Fibroblast of the aortic adventitia (primary cell): ENCODE data around the gene PHACTR3. TPM values are rescaled to one million over a fixed set of nuclear protein-coding genes. Genes with fewer than 3 reads are reported as not detected.
"Not testable (repeated sequence)": the region's sequence is repeated elsewhere in the genome, so short reads cannot be mapped to it uniquely, and the experiment has no call there.

ENCODE experiments used
- DNase-seq: peaks from one replicate; pipeline ENCODE4 v3.0.0-alpha.2; 2010; ENCODE audit warnings: low read depth
- H3K4me3 ChIP-seq: 2 replicates; pipeline ENCODE4 v1.5.1; 2011; ENCODE audit warnings: low read depth, mild to moderate bottlenecking, control low read depth, low read length, moderate library complexity
- CTCF ChIP-seq: IDR thresholded peaks from 2 replicates; pipeline ENCODE4 v1.5.1; 2011; ENCODE audit warnings: mild to moderate bottlenecking, low read length, control low read depth, inconsistent platforms; ENCODE audit not compliant: insufficient read depth
- total RNA-seq: library from RNA; depleted of rRNA; stranded (reverse); fragments of >200 nt; gene quantifications from 2 replicates; pipeline ENCODE4 v1.2.3, GENCODE V29; 2012; ENCODE audit warnings: low replicate concordance

The PHACTR3 gene
- total RNA-seq, 1 donor = not detected

GRCh38 chr20:59837623-59838394 is 233.5 kb downstream of the PHACTR3 start:
- no peak overlapping the region for H3K4me3 ChIP-seq
- no peak for TF ChIP-seq CTCF
- no peak for DNase-seq

- no peak for TF ChIP-seq CTCF
- H3K4me3 ChIP-seq = no peak overlapping the region
- DNase-seq = no peak
These were observed 235.1 kb downstream of the PHACTR3 start for GRCh38 chr20:59839400-59839799.

- no peak for DNase-seq
- no peak for TF ChIP-seq CTCF
- no peak overlapping the region for H3K4me3 ChIP-seq
These were observed 241.1 kb downstream of the PHACTR3 start for GRCh38 chr20:59845472-59845871.

GRCh38 chr20:59848182-59848581 is 243.8 kb downstream of the PHACTR3 start:
- H3K4me3 ChIP-seq = no peak overlapping the region
- no peak for TF ChIP-seq CTCF
- DNase-seq = no peak

- DNase-seq = peak; percentile 45
- no peak overlapping the region for H3K4me3 ChIP-seq
- peak; percentile 58 for TF ChIP-seq CTCF
These were observed 245.8 kb downstream of the PHACTR3 start for GRCh38 chr20:59850018-59850641.

- DNase-seq = not testable (repeated sequence)
These were observed 252.2 kb downstream of the PHACTR3 start for GRCh38 chr20:59856526-59856925.

GRCh38 chr20:59856941-59857340 is 252.6 kb downstream of the PHACTR3 start:
- DNase-seq, H3K4me3 ChIP-seq: not testable (repeated sequence)

More at GRCh38 chr20:59856526-59856925, 252.2 kb downstream of the PHACTR3 start:
- H3K4me3 ChIP-seq = not testable (repeated sequence)

- H3K4me3 ChIP-seq = no peak overlapping the region
- no peak for DNase-seq
- no peak for TF ChIP-seq CTCF
These were observed 253.6 kb downstream of the PHACTR3 start for GRCh38 chr20:59857966-59858365.
